ENCODE measurements around the gene PDXP.

DNA sequence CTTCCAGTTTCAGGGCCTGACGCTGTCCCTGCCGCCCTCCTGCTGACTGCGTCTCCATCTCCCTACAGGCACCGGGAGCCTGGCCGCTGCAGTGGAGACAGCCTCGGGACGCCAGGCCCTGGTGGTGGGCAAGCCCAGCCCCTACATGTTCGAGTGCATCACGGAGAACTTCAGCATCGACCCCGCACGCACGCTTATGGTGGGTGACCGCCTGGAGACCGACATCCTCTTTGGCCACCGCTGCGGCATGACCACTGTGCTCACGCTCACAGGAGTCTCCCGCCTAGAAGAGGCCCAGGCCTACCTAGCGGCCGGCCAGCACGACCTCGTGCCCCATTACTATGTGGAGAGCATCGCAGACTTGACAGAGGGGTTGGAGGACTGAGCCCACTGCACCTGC, 7.0 kb downstream of the PDXP start:
- TF ChIP-seq, protein P1, sequence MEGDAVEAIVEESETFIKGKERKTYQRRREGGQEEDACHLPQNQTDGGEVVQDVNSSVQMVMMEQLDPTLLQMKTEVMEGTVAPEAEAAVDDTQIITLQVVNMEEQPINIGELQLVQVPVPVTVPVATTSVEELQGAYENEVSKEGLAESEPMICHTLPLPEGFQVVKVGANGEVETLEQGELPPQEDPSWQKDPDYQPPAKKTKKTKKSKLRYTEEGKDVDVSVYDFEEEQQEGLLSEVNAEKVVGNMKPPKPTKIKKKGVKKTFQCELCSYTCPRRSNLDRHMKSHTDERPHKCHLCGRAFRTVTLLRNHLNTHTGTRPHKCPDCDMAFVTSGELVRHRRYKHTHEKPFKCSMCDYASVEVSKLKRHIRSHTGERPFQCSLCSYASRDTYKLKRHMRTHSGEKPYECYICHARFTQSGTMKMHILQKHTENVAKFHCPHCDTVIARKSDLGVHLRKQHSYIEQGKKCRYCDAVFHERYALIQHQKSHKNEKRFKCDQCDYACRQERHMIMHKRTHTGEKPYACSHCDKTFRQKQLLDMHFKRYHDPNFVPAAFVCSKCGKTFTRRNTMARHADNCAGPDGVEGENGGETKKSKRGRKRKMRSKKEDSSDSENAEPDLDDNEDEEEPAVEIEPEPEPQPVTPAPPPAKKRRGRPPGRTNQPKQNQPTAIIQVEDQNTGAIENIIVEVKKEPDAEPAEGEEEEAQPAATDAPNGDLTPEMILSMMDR (IDR thresholded peaks at IDR 0.05), result no peak
- TF ChIP-seq POLR2A (IDR thresholded peaks at IDR 0.05), result no peak
